ENCODE data around the gene ZFAND3.

The ZFAND3 gene

DNA sequence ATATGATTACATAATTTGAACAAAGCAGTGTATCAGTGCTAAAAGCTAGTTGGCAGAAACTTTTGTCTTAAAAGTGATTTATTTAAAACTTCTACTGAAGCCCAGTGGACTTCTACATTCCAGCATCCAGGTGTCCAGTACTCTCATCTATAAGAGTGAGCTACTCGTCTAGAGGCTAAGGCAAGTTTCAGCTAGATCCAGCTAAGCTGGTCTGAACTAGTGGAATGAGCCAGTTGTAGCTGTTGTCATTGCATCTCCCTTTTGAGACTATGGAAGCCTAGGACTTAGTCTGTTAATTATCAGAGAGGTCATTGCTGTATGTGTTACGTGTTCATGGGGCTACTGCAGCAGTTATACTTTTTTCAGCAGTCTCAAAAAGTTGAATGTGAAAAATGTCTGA lies 165.1 kb downstream of the ZFAND3 start:
- TF ChIP-seq, protein P1, sequence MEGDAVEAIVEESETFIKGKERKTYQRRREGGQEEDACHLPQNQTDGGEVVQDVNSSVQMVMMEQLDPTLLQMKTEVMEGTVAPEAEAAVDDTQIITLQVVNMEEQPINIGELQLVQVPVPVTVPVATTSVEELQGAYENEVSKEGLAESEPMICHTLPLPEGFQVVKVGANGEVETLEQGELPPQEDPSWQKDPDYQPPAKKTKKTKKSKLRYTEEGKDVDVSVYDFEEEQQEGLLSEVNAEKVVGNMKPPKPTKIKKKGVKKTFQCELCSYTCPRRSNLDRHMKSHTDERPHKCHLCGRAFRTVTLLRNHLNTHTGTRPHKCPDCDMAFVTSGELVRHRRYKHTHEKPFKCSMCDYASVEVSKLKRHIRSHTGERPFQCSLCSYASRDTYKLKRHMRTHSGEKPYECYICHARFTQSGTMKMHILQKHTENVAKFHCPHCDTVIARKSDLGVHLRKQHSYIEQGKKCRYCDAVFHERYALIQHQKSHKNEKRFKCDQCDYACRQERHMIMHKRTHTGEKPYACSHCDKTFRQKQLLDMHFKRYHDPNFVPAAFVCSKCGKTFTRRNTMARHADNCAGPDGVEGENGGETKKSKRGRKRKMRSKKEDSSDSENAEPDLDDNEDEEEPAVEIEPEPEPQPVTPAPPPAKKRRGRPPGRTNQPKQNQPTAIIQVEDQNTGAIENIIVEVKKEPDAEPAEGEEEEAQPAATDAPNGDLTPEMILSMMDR (IDR thresholded peaks at IDR 0.05; ENCODE audit: borderline replicate concordance, insufficient read depth, low read depth, low read length), result no peak
- H3K4me3 ChIP-seq (ENCODE audit: low read depth, low read length), result no peak overlapping the region

DNA sequence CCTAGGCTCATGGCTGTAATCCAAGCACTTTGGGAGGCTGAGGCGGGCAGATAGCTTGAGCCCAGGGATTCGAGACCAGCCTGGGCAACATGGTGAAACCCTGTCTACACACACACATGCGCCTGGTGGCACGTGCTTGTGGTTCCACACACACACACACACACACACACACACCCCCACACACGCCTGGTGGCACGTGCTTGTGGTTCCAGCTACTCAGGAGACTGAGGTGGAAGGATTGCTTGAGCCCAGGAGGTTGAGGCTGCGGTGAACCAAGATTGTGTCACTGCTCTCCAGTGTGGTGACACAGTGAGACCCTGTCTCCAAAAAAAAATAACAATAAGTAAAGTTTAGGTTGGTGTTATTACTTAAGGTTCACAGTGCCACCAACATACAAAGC lies 165.8 kb downstream of the ZFAND3 start:
- H3K4me3 ChIP-seq (ENCODE audit: low read depth, low read length), result no peak overlapping the region
- TF ChIP-seq, protein P1 (IDR thresholded peaks at IDR 0.05; ENCODE audit: borderline replicate concordance, insufficient read depth, low read depth, low read length), result no peak

DNA sequence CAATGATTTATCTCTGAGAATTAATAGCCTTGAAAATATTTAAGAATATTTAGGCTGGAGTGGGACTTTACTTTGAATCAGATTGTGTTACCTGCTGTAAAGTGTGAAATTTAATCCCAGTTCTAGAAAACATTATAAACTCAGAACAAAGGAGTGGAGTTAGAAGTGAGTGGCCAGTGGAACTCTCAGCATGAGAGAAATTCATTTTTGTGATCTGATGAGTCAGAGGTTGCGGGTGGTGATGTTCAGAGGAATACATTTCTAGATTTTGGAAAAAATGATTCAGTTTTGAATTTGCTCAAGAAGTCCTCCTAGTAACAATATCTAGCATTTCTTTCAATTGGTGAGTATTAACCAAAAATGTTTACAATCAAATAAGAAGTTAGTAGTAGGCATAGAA lies 167.5 kb downstream of the ZFAND3 start:
- TF ChIP-seq, protein P1 (IDR thresholded peaks at IDR 0.05; ENCODE audit: borderline replicate concordance, insufficient read depth, low read depth, low read length), result no peak
- H3K4me3 ChIP-seq (ENCODE audit: low read depth, low read length), result no peak overlapping the region

DNA sequence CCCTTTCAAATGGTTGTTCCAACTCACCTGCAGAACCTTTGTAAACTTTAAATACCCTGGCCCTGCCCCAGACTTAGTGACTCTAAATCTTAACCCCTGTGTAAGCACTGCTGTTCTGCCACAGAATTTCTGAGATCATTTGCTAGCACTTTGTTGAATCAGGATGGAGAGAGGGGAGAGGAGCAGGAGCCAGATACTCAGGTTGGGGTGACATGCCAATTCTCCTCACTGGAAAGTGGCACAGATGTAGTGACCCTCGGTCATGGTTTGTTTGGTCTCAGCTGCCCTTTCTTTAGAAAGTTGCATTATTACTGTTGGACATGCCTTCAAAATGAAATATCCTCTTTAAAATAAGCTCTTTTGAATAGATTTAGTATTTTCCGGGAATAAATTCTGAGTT lies 168.0 kb downstream of the ZFAND3 start:
- TF ChIP-seq, protein P1 (IDR thresholded peaks at IDR 0.05; ENCODE audit: borderline replicate concordance, insufficient read depth, low read depth, low read length), result no peak
- H3K4me3 ChIP-seq (ENCODE audit: low read depth, low read length), result no peak overlapping the region

DNA sequence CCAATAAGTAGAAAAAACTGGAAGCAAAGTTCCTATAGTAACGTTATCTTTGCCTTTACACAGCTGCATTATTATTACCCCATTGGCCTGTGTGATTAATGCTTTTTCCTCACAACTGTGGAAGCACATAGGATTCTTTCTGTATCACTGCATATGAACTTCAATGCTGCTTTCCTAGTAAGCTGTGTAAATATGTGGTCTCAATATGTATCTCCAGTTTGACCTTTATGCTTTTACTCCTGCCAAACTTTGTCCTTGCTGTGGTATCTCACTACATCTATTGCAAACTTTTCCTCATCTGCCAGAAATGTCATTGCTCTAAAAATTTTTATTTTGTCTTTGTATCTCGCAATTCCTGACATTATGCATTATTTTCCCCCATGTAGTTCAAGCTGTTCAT lies 168.6 kb downstream of the ZFAND3 start:
- TF ChIP-seq, protein P1 (IDR thresholded peaks at IDR 0.05; ENCODE audit: borderline replicate concordance, insufficient read depth, low read depth, low read length), result no peak
- no peak overlapping the region for H3K4me3 ChIP-seq (ENCODE audit: low read depth, low read length)

DNA sequence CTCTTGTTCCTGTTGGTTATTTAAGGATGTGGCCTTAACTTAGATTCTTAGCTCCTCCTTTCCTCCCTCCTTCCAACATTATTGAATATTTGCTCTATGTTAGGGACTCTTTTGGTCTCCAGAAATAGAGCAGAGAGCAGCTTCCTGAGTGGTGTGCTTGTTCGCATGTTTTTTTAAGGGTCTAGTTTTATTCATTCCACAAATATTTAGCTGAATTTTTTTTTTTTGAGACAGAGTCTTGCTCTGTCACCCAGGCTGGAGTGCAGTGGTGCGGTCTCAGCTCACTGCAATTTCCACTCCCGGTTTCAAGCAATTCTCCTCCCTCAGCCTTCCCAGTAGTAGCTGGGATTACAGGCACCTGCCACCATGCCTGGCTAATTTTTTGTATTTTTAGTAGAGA lies 169.2 kb downstream of the ZFAND3 start:
- no peak overlapping the region for H3K4me3 ChIP-seq (ENCODE audit: low read depth, low read length)
- TF ChIP-seq, protein P1 (IDR thresholded peaks at IDR 0.05; ENCODE audit: borderline replicate concordance, insufficient read depth, low read depth, low read length), result no peak

DNA sequence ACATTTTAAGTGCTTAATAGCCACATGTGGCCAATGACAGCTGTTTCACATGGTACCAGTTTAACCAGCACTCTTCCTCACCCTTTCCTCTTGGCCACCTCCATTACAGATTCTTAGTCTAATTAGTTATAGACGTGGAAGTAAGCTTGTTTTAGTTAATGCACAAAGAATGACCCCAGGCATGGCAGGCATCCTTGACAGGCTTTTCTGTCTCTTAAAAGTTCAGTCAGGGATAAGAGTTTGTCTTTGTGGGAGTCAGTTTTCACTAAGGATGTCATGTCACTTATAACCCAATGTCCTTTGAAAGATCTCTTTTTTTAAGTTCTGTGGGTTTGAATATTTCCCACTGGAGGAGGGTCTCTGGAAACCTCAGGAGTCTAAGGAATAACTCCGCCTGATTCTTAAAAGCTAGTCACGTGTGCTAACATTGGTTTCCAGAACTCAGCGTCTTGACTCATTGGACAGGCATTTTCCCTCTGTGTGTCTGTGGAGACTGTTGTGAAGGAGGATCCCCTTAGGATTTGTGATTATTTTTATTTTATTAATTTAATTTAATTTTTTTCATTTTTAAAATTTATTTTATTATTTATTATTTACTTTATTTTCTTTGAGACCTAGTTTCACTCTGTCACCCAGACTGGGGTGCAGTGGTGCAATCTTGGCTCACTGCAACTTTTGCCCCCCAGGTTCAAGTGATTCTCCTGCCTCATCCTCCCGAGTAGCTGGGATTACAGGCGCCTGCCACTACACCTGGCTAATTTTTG lies 171.4 kb downstream of the ZFAND3 start:
- H3K4me3 ChIP-seq (ENCODE audit: low read depth, low read length), result no peak overlapping the region
- TF ChIP-seq, protein P1 (IDR thresholded peaks at IDR 0.05; ENCODE audit: borderline replicate concordance, insufficient read depth, low read depth, low read length), result no peak
